ENCODE measurements around the gene DIP2A. TPM values are rescaled to one million over a fixed set of nuclear protein-coding genes. Genes with fewer than 3 reads are reported as not detected.

DIP2A gene
- total and polyA plus RNA-seq, 7 donors = 9.0 to 49.3 (median 25.0) TPM

DNA sequence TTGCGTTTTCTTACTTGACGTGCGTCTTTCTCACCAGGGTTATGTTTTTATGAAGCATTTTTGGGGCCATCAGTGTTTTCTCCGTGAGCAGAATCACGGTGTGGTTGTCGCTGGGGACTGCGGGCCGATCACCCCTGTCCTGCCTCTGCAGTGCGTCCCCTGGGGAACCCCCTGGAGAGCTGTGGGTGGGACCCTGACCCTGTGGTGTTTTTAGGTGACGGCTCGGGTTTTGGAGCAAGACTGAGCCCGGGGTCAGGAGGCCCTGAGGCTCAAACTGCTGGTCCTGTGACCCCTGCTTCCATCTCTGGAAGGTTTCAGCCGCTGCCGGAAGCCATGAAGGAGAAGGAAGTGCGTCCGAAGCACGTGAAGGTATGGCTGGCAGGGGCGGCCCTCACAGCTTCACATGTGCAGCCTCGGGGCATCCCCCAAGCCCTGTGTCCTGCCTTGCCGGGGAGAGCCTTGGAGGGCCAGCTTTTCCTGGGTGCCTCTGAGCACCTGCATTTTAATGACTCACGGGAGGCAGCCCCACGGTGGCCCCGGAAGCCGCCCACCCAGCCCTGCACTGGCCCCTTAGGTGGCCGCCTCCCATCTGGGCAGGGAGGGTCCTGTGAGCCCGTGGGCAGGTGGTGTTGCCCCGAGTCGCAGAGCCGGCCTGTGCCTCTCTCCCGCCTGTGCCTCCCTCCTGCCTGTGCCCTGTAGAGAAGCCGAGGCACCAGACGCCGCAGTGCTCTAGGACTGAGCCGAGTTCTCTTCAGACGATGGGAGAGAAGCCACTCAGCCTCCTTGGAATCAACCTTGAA is 36.7 kb upstream of the DIP2A start:
- Histone ChIP-seq H3K9me3 (no peaks in the 10 kb centered on the region), H3K4me3 (no peak overlapping the region), H3K36me3 (peaks cover 2 to 71% (median 21%) of the 10 kb centered on the region in 4 donors), H3K27me3 (no peaks in the 10 kb centered on the region), H3K27ac (no peak overlapping the region), H3K4me1 (no peaks in the 10 kb centered on the region)
- DNase-seq = peak; percentile 42
- WGBS, 2 donors = 94% methylated on average over 35 of the region's 35 CpGs
- intact Hi-C loops (cut with DNase I) = no loop called here
- TF ChIP-seq POLR2A (IDR thresholded peaks at IDR 0.05) = no peak
- TF ChIP-seq, protein P1, sequence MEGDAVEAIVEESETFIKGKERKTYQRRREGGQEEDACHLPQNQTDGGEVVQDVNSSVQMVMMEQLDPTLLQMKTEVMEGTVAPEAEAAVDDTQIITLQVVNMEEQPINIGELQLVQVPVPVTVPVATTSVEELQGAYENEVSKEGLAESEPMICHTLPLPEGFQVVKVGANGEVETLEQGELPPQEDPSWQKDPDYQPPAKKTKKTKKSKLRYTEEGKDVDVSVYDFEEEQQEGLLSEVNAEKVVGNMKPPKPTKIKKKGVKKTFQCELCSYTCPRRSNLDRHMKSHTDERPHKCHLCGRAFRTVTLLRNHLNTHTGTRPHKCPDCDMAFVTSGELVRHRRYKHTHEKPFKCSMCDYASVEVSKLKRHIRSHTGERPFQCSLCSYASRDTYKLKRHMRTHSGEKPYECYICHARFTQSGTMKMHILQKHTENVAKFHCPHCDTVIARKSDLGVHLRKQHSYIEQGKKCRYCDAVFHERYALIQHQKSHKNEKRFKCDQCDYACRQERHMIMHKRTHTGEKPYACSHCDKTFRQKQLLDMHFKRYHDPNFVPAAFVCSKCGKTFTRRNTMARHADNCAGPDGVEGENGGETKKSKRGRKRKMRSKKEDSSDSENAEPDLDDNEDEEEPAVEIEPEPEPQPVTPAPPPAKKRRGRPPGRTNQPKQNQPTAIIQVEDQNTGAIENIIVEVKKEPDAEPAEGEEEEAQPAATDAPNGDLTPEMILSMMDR (IDR thresholded peaks at IDR 0.05) = no peak
- TF ChIP-seq EP300 (IDR thresholded peaks at IDR 0.05) = no peak

DNA sequence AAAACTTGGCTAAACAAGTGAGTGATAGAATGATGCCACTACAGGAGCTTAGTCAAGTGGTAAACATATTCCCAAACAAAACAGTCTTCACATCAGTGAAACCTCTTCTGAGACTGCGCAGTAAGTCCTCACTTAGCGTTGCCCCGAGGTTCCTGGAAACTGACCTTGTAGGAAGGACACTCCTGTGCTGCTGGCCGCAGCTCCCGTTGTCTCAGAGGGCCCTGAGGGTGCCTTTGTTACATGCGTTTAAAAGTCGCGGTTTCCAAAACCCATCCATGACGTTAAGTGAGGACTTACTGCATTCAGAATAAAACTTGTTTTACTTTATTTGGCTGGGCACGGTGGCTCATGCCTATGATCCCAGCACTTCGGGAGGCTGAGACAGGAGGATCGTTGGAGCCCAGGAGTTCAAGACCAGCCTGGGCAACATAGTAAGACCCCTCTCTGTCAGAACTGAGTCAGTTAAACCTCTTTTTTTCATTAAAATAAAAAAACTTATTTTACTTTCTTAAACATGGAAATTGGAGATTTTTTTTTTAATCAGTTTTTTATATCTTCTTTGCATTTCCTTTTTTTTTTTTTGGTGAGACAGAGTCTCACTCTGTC is 36.0 kb upstream of the DIP2A start:
- 96 to 98% methylated on average over 12 of the region's 12 CpGs for WGBS, 2 donors
- no peak for TF ChIP-seq EP300 (IDR thresholded peaks at IDR 0.05)
- TF ChIP-seq, protein P1 (IDR thresholded peaks at IDR 0.05) = no peak
- no peak for TF ChIP-seq POLR2A (IDR thresholded peaks at IDR 0.05)
- no peak for TF ChIP-seq POLR2AphosphoS5 (IDR thresholded peaks at IDR 0.05)
- H3K4me1 ChIP-seq = no peaks in the 10 kb centered on the region
- intact Hi-C loops (cut with DNase I) = no loop called here
- no peak overlapping the region for H3K27ac ChIP-seq
- no peaks in the 10 kb centered on the region for H3K9me3 ChIP-seq
- H3K4me3 ChIP-seq = no peak overlapping the region
- no peak for DNase-seq
- no peaks in the 10 kb centered on the region for H3K27me3 ChIP-seq
- peaks cover 4 to 75% (median 22%) of the 10 kb centered on the region in 4 donors for H3K36me3 ChIP-seq

DNA sequence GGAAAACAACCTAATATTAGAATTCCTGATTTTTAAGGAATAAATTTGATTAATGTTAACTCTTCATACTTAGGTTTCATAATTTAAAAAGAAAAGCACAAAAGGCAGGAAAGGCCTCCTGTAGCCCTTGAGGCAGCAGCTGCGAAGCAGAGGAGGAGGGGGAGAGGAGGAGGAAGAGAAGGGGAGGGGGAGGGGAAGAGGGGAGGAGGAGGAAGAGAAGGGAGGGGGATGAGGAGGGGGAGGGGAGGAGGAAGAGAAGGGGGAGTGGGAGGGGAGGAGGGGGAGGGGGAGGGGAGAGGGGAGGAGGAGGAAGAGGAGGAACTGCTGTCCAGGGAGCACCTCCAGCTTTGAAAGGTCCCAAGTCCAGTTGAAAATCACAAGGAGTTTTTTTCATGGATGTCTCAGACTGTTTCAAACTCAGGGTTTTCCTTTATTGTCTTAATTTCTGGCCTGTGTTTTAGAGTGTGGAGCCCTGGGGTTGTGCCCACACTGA is 35.1 kb upstream of the DIP2A start:
- TF ChIP-seq POLR2AphosphoS5 (IDR thresholded peaks at IDR 0.05) (no peak), POLR2A (IDR thresholded peaks at IDR 0.05) (no peak), EP300 (IDR thresholded peaks at IDR 0.05) (no peak)
- TF ChIP-seq, protein P1 (IDR thresholded peaks at IDR 0.05) = no peak
- Histone ChIP-seq H3K9me3 (no peaks in the 10 kb centered on the region), H3K27ac (no peak overlapping the region), H3K27me3 (no peaks in the 10 kb centered on the region), H3K36me3 (peaks cover 11 to 75% (median 24%) of the 10 kb centered on the region in 4 donors), H3K4me1 (no peaks in the 10 kb centered on the region), H3K4me3 (no peak overlapping the region)
- no peak for DNase-seq
- intact Hi-C loops (cut with DNase I) = no loop called here
- WGBS, 2 donors = 55 to 75% methylated on average over 1 of the region's 1 CpG

DNA sequence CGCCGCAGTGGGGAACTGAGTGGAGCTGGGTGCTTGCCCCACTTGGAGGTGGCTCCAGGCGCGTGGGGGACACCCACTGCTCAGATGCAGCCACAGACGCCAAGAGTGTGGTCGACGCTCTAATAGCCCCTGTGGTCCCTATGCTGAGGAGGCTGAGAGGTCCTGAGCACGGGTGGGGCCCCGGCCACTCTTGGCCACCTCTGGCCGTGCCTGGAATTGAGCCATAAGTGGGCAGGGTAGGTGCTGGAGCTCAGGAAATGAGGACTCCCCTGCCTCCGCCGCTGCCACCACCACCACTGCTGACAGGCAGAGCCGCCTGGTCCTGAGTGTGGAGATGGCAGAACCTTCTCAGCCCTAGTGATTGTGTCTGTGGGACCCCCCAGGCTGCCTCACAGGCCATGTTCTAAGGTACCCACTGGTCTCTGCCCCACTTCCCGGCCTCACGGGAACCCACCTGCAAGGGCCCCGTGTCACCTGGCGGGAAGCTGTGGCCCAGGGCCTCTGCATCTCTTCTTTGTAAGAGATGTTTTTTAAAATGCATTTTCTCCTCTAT is 34.6 kb upstream of the DIP2A start:
- TF ChIP-seq POLR2AphosphoS5 (IDR thresholded peaks at IDR 0.05) (no peak), EP300 (IDR thresholded peaks at IDR 0.05) (no peak), POLR2A (IDR thresholded peaks at IDR 0.05) (no peak)
- TF ChIP-seq, protein P1 (IDR thresholded peaks at IDR 0.05) = no peak
- WGBS, 2 donors = 77 to 86% methylated on average over 17 of the region's 17 CpGs
- Histone ChIP-seq H3K36me3 (peaks cover 15 to 76% (median 22%) of the 10 kb centered on the region in 4 donors), H3K4me3 (no peak overlapping the region), H3K9me3 (no peaks in the 10 kb centered on the region), H3K27ac (no peak overlapping the region), H3K27me3 (no peaks in the 10 kb centered on the region), H3K4me1 (no peaks in the 10 kb centered on the region)
- DNase-seq = no peak
- intact Hi-C loops (cut with DNase I) = no loop called here
